Retinal pigment epithelial cell (primary cell): ENCODE results near the gene CEP78.
"Not testable (repeated sequence)": the region's sequence is repeated elsewhere in the genome, so short reads cannot be mapped to it uniquely, and the experiment has no call there.

ENCODE experiments used
- DNase-seq: peaks from one replicate; pipeline ENCODE4 v3.0.0-alpha.2; 2010; ENCODE audit warnings: low read depth
- H3K4me3 ChIP-seq: 2 replicates; pipeline ENCODE4 v1.5.1; 2011; ENCODE audit warnings: mild to moderate bottlenecking, low read length, control low read depth, moderate library complexity
- TF ChIP-seq, protein P1 (sequence below): conservative IDR thresholded peaks from 2 replicates; pipeline ENCODE4 v1.5.1; 2011; ENCODE audit warnings: low read depth, low read length, control low read depth, inconsistent platforms

CEP78 gene

DNA sequence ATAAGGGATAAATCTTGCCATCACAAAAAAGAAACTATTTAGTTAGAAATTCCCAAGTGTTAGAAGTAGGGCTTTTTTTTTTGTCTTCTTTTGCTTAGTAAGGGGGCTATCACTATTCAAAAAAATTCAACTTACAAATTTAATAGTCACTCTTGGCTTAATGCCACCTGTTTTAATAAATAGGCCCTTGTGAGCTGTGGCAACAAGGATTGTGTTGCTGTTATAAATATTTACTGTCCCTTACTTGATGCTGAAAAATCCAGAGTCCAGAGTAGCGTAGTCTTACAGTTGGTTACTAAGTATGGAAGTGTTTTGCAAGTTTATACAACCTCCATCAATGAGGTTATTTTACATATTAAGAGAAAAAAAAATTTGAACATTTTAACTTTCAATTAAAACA, 21.4 kb upstream of the CEP78 start:
- TF ChIP-seq, protein P1, sequence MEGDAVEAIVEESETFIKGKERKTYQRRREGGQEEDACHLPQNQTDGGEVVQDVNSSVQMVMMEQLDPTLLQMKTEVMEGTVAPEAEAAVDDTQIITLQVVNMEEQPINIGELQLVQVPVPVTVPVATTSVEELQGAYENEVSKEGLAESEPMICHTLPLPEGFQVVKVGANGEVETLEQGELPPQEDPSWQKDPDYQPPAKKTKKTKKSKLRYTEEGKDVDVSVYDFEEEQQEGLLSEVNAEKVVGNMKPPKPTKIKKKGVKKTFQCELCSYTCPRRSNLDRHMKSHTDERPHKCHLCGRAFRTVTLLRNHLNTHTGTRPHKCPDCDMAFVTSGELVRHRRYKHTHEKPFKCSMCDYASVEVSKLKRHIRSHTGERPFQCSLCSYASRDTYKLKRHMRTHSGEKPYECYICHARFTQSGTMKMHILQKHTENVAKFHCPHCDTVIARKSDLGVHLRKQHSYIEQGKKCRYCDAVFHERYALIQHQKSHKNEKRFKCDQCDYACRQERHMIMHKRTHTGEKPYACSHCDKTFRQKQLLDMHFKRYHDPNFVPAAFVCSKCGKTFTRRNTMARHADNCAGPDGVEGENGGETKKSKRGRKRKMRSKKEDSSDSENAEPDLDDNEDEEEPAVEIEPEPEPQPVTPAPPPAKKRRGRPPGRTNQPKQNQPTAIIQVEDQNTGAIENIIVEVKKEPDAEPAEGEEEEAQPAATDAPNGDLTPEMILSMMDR = no peak
- no peak for DNase-seq
- no peak overlapping the region for H3K4me3 ChIP-seq

DNA sequence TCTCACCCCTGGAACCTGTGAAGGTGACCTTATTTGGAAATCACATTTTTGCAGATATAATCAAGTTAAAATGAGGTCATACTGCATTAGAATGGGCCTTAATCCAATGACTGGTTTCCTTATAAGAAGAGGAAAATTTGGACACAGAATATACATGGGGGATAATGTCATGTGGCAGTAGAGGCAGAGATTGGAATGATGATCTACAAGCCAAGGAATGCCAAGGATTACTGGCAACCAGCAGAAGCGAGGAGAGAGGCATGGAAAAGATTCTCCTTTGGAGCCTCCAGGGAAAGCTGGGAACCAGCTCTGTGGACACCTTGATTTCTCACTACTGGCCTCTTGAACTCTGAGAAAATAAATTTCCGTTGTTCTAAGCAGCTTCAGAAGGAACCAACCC, 20.2 kb upstream of the CEP78 start:
- H3K4me3 ChIP-seq = no peak overlapping the region
- TF ChIP-seq, protein P1 = no peak
- DNase-seq = no peak

DNA sequence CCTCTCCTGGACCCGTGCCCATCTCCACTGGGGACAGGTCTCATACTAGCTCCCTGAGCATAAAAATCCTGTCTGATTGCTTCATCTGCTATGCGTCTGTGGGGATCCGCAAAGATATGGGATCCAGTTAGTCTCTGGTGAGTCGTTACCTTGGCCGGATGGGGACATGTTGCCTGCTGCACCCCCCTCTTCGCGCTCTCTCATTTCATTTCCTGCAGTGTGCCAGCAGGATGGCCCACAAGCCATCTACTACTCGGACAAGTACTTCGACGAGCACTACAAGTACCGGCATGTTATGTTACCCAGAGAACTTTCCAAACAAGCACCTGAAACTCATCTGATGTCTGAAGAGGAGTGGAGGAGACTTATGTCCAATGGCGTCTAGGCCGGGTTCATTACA, 17.0 kb upstream of the CEP78 start:
- H3K4me3 ChIP-seq = no peak overlapping the region
- DNase-seq = no peak
- TF ChIP-seq, protein P1 = no peak

DNA sequence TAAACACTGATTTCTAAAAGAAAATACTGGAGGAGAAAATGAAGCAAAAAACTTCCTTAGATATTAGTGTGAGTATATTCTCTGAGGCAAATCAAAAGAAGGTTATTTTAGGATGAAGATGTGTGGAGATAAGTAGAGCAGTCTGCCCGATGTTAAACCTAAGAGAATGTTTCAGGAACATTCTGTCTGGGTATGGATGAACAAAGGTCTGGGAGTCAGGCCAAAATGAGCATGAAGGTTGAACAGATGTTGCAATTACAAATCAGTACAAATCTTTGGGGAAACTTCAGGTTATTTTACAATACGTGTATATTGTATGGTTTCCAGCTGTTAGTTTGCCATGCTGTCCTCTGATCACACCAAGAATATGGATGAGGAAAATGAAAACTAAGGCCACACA, 14.4 kb upstream of the CEP78 start:
- no peak overlapping the region for H3K4me3 ChIP-seq
- TF ChIP-seq, protein P1 = no peak
- no peak for DNase-seq

DNA sequence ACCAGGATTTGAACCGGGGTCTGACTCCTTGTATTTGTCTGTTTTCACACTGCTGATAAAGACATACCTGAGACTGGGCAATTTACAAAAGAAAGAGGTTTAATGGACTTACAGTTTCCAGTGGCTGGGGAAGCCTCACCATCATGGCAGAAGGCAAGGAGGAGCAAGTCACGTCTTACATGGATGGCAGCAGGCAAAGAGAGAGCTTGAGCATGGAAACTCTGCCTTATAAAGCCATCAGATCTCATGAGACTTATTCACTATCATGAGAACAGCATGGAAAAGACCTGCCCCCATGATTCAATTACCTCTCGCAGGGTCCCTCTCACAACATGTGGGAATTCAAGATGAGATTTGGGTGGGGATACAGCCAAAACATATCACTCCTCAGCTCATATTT, 14.0 kb upstream of the CEP78 start:
- not testable (repeated sequence) for DNase-seq, H3K4me3 ChIP-seq

DNA sequence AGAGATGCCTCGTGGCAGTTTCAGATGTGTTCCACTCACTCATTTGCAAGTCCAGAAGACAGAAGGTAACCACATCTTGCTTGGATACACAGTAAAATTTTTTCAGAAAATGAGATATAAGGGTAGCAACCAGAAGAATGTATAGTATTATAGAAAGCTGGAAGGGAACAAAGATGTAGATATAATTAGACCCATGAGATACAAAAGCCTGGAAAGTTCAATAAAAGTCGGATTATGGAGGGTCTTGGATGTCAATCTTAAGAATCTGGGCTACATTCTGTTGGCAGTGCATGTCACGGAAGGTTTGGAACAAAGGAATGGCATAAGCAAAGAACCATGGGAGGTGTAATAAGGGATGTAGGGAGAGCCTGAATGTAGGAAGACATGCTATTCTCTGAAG, 5.1 kb upstream of the CEP78 start:
- DNase-seq = no peak
- no peak overlapping the region for H3K4me3 ChIP-seq
- TF ChIP-seq, protein P1 = no peak

DNA sequence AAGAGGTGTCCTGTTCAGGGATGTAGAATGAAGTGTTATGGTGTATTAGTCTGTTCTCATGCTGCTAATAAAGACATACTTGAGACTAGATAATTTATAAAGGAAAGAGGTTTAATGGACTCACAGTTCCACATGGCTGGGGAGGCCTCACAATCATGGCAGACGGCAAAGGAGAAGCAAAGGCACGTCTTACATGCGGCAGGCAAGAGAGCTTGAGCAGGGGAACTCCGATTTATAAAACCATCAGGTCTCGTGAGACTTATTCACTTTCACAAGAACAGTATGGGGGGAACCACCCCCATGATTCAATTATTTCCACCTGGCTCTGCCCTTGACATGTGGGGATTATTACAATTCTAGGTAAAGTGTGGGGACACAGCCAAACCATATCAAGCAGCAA, 3.4 kb upstream of the CEP78 start:
- not testable (repeated sequence) for H3K4me3 ChIP-seq, DNase-seq

DNA sequence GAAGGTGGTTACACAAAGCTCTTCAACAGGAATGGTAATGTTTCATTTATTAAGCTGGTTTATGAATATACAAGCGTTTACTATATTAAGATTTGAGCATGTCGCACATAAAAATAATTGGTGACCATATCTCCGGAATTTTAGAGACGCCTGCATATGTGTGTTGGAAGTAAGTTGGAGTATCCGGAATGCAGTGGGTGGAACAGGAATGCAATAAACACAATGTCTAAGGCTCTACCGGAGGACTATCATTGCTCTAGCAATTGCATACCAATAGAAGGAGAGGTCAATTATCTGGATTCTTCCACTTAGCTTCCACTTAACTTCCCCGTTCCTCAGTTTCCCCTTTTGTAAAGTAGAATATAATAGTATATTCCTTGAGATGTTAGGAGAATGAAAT, 1.1 kb upstream of the CEP78 start:
- TF ChIP-seq, protein P1 = no peak
- DNase-seq = no peak
- peak overlapping the region; percentile 82 for H3K4me3 ChIP-seq
